IMR-90 (cell line): ENCODE data around the gene LRRC8E. TPM values are rescaled to one million over a fixed set of nuclear protein-coding genes. Genes with fewer than 3 reads are reported as not detected.

Experiments
- ATAC-seq: fragments of 200-7000 bp; cut with Tn5 transposase; 2 replicates; pipeline ENCODE4 v1.9.1; 2020; ENCODE audit warnings: low read depth, mild to moderate bottlenecking, moderate library complexity
- BruUV-seq: library from RNA; stranded (reverse); fragments of 400-500 nt; replicated peaks from 2 replicates; lab custom pipeline; 2021; lab: Mats Ljungman, UMichigan
- CTCF ChIA-PET: fragments of 300-600 bp; formaldehyde crosslinking; extraction: SDS; loops from one replicate; lab custom pipeline; 2021; ENCODE audit warnings: antibody characterized with exemption; lab: Yijun Ruan, JAX
- POLR2A ChIA-PET: fragments of 300-600 bp; sonication (Branson Sonifier 250); formaldehyde crosslinking; loops from one replicate; lab custom pipeline; 2022; ENCODE audit warnings: antibody characterized with exemption; ENCODE audit not compliant: unreplicated experiment; lab: Charles Lee
- DNase-seq: peaks from one replicate; pipeline ENCODE4 v3.0.0; 2013
- H2AFZ ChIP-seq: replicated peaks from 2 replicates; pipeline ENCODE3; 2013; ENCODE audit warnings: low read length, mild to moderate bottlenecking; ENCODE audit not compliant: poor library complexity
- H2AK5ac ChIP-seq: 2 replicates; pipeline ENCODE4 v1.6.1; 2013; ENCODE audit warnings: low read depth, low read length, inconsistent platforms
- H2AK9ac ChIP-seq: replicated peaks from 2 replicates; pipeline ENCODE3; 2013; ENCODE audit warnings: mild to moderate bottlenecking, low read depth, low read length, moderate library complexity; ENCODE audit not compliant: poor library complexity
- H2BK120ac ChIP-seq: 2 replicates; pipeline ENCODE4 v1.6.1; 2013; ENCODE audit warnings: low read depth, low read length, inconsistent platforms
- H2BK15ac ChIP-seq: 3 replicates; pipeline ENCODE4 v1.6.1; 2013; ENCODE audit warnings: low read depth, low read length, inconsistent platforms
- H2BK20ac ChIP-seq: 2 replicates; pipeline ENCODE4 v1.6.1; 2013; ENCODE audit warnings: low read depth, mild to moderate bottlenecking, inconsistent platforms, low read length, moderate library complexity
- H2BK5ac ChIP-seq: 2 replicates; pipeline ENCODE4 v1.6.1; 2013; ENCODE audit warnings: mild to moderate bottlenecking, low read depth, low read length, inconsistent platforms; ENCODE audit not compliant: poor library complexity, severe bottlenecking
- H3K14ac ChIP-seq: replicated peaks from 2 replicates; pipeline ENCODE4 v1.6.1; 2013; ENCODE audit warnings: low read depth, low read length, inconsistent platforms
- H3K18ac ChIP-seq: 2 replicates; pipeline ENCODE4 v1.6.1; 2013; ENCODE audit warnings: low read depth, low read length, control low read depth
- H3K23ac ChIP-seq: 2 replicates; pipeline ENCODE4 v1.6.1; 2013; ENCODE audit warnings: low read depth, low read length, inconsistent platforms
- H3K27ac ChIP-seq: 2 replicates; pipeline ENCODE4 v1.5.1; 2013; ENCODE audit warnings: mild to moderate bottlenecking, control low read depth, low read length; ENCODE audit not compliant: insufficient read depth
- H3K27me3 ChIP-seq: 2 replicates; pipeline ENCODE4 v1.6.1; 2013; ENCODE audit warnings: low read length; ENCODE audit not compliant: control insufficient read depth, insufficient read depth
- H3K36me3 ChIP-seq: 2 replicates; pipeline ENCODE4 v1.6.1; 2013; ENCODE audit warnings: low read length, mixed read lengths; ENCODE audit not compliant: control insufficient read depth, insufficient read depth
- H3K4ac ChIP-seq: 2 replicates; pipeline ENCODE4 v1.6.1; 2013; ENCODE audit warnings: low read depth, low read length, inconsistent platforms
- H3K4me1 ChIP-seq: 2 replicates; pipeline ENCODE4 v1.6.1; 2013; ENCODE audit warnings: low read length, mixed read lengths; ENCODE audit not compliant: control insufficient read depth, insufficient read depth
- H3K4me2 ChIP-seq: 2 replicates; pipeline ENCODE4 v1.6.1; 2013; ENCODE audit warnings: low read depth, mild to moderate bottlenecking, control low read depth, low read length, moderate library complexity
- H3K4me3 ChIP-seq: 2 replicates; pipeline ENCODE4 v1.5.1; 2013; ENCODE audit warnings: low read depth, mild to moderate bottlenecking, control low read depth, low read length, moderate library complexity; ENCODE audit not compliant: insufficient read depth
- H3K56ac ChIP-seq: 2 replicates; pipeline ENCODE4 v1.6.1; 2013; ENCODE audit warnings: low read length, inconsistent platforms; ENCODE audit not compliant: insufficient read depth; ENCODE audit errors: extremely low read depth
- H3K79me1 ChIP-seq, 2 experiments: 2 replicates each; pipeline ENCODE4 v1.6.1; 2013; ENCODE audit warnings: low read length in 2 of 2, inconsistent platforms in 1 of 2, low read depth in 1 of 2
- H3K9ac ChIP-seq: 2 replicates; pipeline ENCODE4 v1.6.1; 2013; ENCODE audit warnings: low read depth, low read length, control low read depth
- H3K9me1 ChIP-seq: 2 replicates; pipeline ENCODE4 v1.6.1; 2013; ENCODE audit warnings: low read length, inconsistent platforms; ENCODE audit not compliant: insufficient read depth
- H3K9me3 ChIP-seq: 2 replicates; pipeline ENCODE4 v1.6.1; 2013; ENCODE audit warnings: low read length; ENCODE audit not compliant: control insufficient read depth, insufficient read depth
- H4K20me1 ChIP-seq: 2 replicates; pipeline ENCODE4 v1.6.1; 2013; ENCODE audit warnings: low read length, inconsistent platforms; ENCODE audit not compliant: insufficient read depth
- H4K5ac ChIP-seq: 2 replicates; pipeline ENCODE4 v1.6.1; 2013; ENCODE audit warnings: mild to moderate bottlenecking, low read depth, low read length, control low read depth
- H4K8ac ChIP-seq, 2 experiments: 2 replicates each; pipeline ENCODE4 v1.6.1; 2013; ENCODE audit warnings: low read depth in 2 of 2, low read length in 2 of 2, control low read depth in 1 of 2, inconsistent platforms in 1 of 2
- H4K91ac ChIP-seq: 2 replicates; pipeline ENCODE4 v1.6.1; 2013; ENCODE audit warnings: low read depth, low read length, inconsistent platforms; ENCODE audit not compliant: insufficient read depth
- BHLHE40 ChIP-seq: fragments of 150-350 bp; IDR thresholded peaks from 2 replicates; pipeline ENCODE4 v1.6.1; 2016; ENCODE audit warnings: mild to moderate bottlenecking, low read depth, low read length
- CEBPB ChIP-seq: IDR thresholded peaks from 2 replicates; pipeline ENCODE4 v1.6.1; 2012; ENCODE audit warnings: low read depth, low read length, improper control_type of control experiment
- CHD1 ChIP-seq: IDR thresholded peaks from 2 replicates; pipeline ENCODE4 v1.6.1; 2012; ENCODE audit warnings: low read depth, low read length, improper control_type of control experiment
- CTCF ChIP-seq: conservative IDR thresholded peaks from 2 replicates; pipeline ENCODE4 v1.5.1; 2012; ENCODE audit warnings: mild to moderate bottlenecking, low read depth, low read length, improper control_type of control experiment
- ELK1 ChIP-seq: fragments of 150-350 bp; IDR thresholded peaks from 2 replicates; pipeline ENCODE4 v1.6.1; 2016; ENCODE audit warnings: low read depth, mild to moderate bottlenecking, low read length, moderate library complexity, borderline replicate concordance
- FOS ChIP-seq: fragments of 150-350 bp; IDR thresholded peaks from 2 replicates; pipeline ENCODE4 v1.6.1; 2016; ENCODE audit warnings: low read depth, low read length
- MAFK ChIP-seq: IDR thresholded peaks from 2 replicates; pipeline ENCODE4 v1.6.1; 2012; ENCODE audit warnings: low read depth, low read length, improper control_type of control experiment
- MAZ ChIP-seq: IDR thresholded peaks from 2 replicates; pipeline ENCODE4 v1.6.1; 2012; ENCODE audit warnings: low read depth, mild to moderate bottlenecking, low read length, improper control_type of control experiment, moderate library complexity, borderline replicate concordance
- MXI1 ChIP-seq: IDR thresholded peaks from 2 replicates; pipeline ENCODE4 v1.6.1; 2012; ENCODE audit warnings: low read depth, mild to moderate bottlenecking, low read length, moderate library complexity, borderline replicate concordance
- NFE2L2 ChIP-seq: fragments of 150-350 bp; IDR thresholded peaks from 2 replicates; pipeline ENCODE4 v1.6.1; 2016; ENCODE audit warnings: low read depth, mild to moderate bottlenecking, low read length
- POLR2A ChIP-seq: IDR thresholded peaks from 2 replicates; pipeline ENCODE4 v1.6.1; 2012; ENCODE audit warnings: mild to moderate bottlenecking, low read depth, low read length
- SMC3 ChIP-seq: fragments of 150-350 bp; IDR thresholded peaks from 2 replicates; pipeline ENCODE4 v1.6.1; 2016; ENCODE audit warnings: low read depth, mild to moderate bottlenecking, antibody characterized with exemption, low read length, moderate library complexity
- USF2 ChIP-seq: fragments of 150-350 bp; IDR thresholded peaks from 2 replicates; pipeline ENCODE4 v1.6.1; 2017; ENCODE audit warnings: mild to moderate bottlenecking, antibody characterized with exemption, low read length, low read depth
- WGBS, 2 experiments: methylation state at CpG; one replicate each; pipeline versions ENCODE4 v1.1.5 to v1.1.7; 2013; ENCODE audit warnings: missing lambda C conversion rate in 2 of 2; ENCODE audit not compliant: insufficient read length in 1 of 2; ENCODE audit errors: extremely low coverage in 2 of 2; 5-methylcytosine and 5-hydroxymethylcytosine counted together
- dilution Hi-C: fragments of 300-500 bp; cut with HindIII; formaldehyde crosslinking; loops from one replicate; pipeline ENCODE4 v1.14.3; 2018; ENCODE audit warnings: low sequenced_read_pairs; ENCODE audit not compliant: unreplicated experiment
- in situ Hi-C: fragments of 300-500 bp; cut with MboI; formaldehyde crosslinking; loops from 3 replicates; pipeline ENCODE4 v1.14.3; 2019; ENCODE audit warnings: low sequenced_read_pairs, inconsistent platforms, mixed read lengths
- intact Hi-C: fragments of 100-400 bp; cut with micrococcal nuclease; formaldehyde crosslinking; loops from 2 replicates; pipeline ENCODE4 v1.10.0; 2022
- polyA plus RNA-seq, 3 experiments: library from polyadenylated mRNA; depleted of rRNA; stranded (reverse); fragments of >200 nt; gene quantifications; 2 replicates each; pipeline ENCODE4 v1.2.3, GENCODE V29; 2012; ENCODE audit warnings: low replicate concordance in 1 of 3
- total RNA-seq: library from RNA; depleted of rRNA; stranded (reverse); fragments of >200 nt; gene quantifications from 2 replicates; pipeline ENCODE4 v1.2.3, GENCODE V29; 2012

LRRC8E gene
- total and polyA plus RNA-seq, 2 of the 4 experiments (the other 2 are of a cell fraction), result 6.4 to 7.2 TPM

- Histone ChIP-seq H3K27me3 (no peaks in the 10 kb centered on the region), H2BK15ac (no peak overlapping the region), H3K79me1 (0 out of 4 replicates have a peak, but pooled peaks cover 0 to 4% of the 10 kb centered on the region in 2 experiments), H4K91ac (no peak overlapping the region), H2BK20ac (no peak overlapping the region), H4K20me1 (peaks cover 17% of the 10 kb centered on the region), H2AFZ (no peak overlapping the region), H3K9me3 (no peaks in the 10 kb centered on the region), H4K5ac (no peak overlapping the region), H3K4me3 (no peak overlapping the region), H3K23ac (no peak overlapping the region), H3K56ac (no peak overlapping the region), H3K18ac (no peak overlapping the region), H3K9me1 (no peaks in the 10 kb centered on the region), H4K8ac (no peak overlapping the region), H3K9ac (no peak overlapping the region), H3K4me1 (peaks cover 6% of the 10 kb centered on the region), H3K4me2 (no peak overlapping the region), H2AK9ac (no peak overlapping the region), H2BK5ac (no peak overlapping the region), H3K14ac (no peak overlapping the region), H3K27ac (no peak overlapping the region), H2AK5ac (no peak overlapping the region), H3K4ac (no peak overlapping the region), H2BK120ac (no peak overlapping the region), H3K36me3 (no peaks in the 10 kb centered on the region)
- in situ Hi-C loops, result no loop called here
- DNase-seq (no peak), ATAC-seq (no peak)
- CTCF ChIA-PET, result no interaction called here
- POLR2A ChIA-PET, result no interaction called here
- TF ChIP-seq USF2 (no peak), SMC3 (no peak), CHD1 (no peak), ELK1 (no peak), FOS (no peak), BHLHE40 (no peak), MAFK (no peak), MAZ (no peak), NFE2L2 (no peak), POLR2A (no peak), MXI1 (no peak), CEBPB (no peak), CTCF (no peak)
- BruUV-seq, result no TSS peak
- 100% methylated on average over 2 of the region's 9 CpGs; no CpG with 5 or more reads in 1 of the 2 experiments for WGBS, 2 experiments
- dilution Hi-C loops, result no loop called here
- intact Hi-C loops, result no loop called here
These were observed 38.7 kb upstream of the LRRC8E start for GRCh38 chr19:7849631-7849999.
